NCI-H69 (cell line): Measurements from ENCODE around the gene SEMA7A.
"Not testable (repeated sequence)": the region's sequence is repeated elsewhere in the genome, so short reads cannot be mapped to it uniquely, and the experiment has no call there.

Source experiments
- DNase-seq: peaks from one replicate; lab custom pipeline; 2025; lab: John Stamatoyannopoulos, UW

SEMA7A gene

GRCh38 chr15:74399511-74400312 is 34.0 kb downstream of the SEMA7A start:
- DNase-seq: no peak

GRCh38 chr15:74399100-74399499 is 34.7 kb downstream of the SEMA7A start:
- no peak for DNase-seq

- DNase-seq: no peak
Measured at GRCh38 chr15:74398183-74398582, 35.6 kb downstream of the SEMA7A start.

DNA sequence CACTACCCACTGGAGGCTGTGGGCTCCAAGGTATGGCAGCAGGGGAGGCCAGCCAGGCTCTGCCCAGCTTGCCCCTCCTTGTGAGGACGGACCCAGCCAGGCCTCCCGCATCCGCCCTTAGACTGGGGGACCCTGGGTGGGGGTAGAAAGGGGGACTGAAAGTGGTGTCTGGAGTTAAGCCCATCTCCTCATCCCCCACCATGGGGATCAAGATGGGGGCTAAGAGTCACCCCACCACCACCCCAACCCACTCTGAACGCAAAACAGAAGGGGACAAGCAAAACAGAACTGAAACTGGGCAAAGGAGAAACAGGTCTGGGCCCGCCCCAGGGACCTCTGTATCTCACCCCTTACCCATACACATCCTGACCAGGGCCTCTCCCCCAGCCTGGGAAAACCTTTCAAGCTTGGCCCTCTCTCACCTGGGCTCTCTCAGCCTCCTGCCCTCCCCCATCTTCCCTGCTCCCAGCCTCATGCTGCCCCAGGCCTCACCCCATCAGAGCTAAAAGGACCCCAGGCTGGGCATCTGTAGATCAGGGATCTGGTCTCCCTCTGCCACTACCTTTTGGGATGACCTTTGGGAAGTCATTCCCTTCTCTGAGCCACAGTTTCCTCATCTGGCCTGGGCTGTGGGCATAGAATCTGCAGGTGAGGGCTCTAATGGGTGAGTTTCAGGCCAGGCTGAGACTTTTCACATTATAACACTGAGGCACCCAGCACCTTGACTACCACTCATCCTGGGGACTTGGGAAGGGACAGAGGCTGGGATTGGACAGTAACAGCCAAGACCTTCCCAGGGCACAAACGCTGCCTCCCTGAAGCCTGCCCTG is 36.3 kb downstream of the SEMA7A start:
- DNase-seq: no peak

DNA sequence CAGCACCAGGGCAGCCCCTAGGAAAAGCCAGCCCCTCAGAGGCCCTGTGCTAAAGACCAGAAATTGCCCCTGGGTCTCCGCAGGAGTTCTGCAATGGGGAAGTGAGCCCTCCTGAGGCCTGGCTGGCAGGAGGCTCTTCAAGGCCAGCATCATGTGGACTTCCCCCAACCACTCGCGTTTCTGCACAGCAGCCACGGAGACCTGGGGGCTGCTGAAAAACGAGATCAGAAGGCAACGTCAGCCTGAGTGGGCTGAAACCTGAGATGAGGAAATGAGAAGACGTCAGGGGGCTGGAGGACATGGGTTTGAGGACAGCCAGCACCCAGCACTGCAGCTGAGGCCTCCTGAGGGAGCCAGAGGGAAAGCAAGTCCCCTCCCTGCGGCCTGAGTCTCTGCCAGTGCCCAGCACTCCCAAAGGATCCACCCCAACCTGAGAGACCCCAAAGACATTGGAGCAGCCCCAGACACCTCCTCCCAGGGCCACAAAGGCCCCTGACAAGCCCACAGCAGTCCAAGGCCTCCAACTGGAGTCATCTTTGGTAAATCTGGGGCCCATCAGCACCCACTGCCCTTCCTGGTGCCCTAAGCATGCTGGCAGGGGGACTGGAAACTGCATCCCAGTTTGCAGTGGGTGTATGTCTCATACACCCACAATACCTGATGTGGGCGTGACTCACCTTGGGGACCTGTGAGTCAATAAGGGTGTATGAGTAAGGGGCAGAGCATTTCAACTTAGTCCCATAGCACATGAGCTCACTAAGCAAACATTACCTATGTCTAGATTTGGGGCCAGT is 37.1 kb downstream of the SEMA7A start:
- DNase-seq: peak; percentile 26

- DNase-seq: no peak
Measured at GRCh38 chr15:74396146-74396438, 37.7 kb downstream of the SEMA7A start.

DNA sequence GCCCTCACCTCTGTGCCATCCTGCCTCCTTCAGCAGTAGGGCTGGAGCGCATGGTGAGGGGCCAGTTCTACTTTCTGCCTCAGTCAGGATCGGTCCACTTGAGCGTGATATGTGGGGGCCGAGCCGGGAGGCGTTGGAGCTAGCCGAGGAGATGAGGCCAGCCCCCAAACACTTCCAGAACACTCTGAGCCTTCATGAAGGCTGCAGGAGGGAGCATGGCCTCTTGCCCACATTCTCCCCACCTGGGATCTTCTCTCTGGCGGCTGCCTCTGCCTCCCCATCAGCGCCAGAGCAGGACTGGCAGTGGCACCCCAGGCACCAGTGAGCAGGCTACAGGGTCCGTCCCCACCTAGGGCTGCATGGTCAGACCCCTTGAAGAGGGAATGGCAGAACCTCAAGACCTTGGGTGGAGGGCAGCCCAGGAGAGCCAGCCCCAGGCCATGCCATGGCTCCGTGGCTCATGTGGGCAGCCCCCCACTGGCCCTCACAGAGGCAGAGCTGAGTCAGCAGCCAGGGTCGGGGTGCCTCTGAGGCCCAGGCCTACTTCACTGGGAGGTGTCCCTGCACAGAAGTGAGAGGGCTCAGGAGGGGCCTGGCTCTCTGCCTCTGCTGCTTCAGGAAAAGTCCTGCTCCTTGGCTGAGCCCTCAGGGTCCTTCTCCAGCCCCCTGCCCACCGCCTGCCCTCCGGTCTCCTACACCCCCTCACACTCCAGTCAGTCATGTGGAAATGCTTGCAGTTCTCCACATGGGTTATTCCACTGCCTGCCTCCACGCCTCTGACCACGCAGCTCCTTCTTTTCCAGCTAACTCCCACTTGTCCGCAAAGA is 38.2 kb downstream of the SEMA7A start:
- no peak for DNase-seq

DNA sequence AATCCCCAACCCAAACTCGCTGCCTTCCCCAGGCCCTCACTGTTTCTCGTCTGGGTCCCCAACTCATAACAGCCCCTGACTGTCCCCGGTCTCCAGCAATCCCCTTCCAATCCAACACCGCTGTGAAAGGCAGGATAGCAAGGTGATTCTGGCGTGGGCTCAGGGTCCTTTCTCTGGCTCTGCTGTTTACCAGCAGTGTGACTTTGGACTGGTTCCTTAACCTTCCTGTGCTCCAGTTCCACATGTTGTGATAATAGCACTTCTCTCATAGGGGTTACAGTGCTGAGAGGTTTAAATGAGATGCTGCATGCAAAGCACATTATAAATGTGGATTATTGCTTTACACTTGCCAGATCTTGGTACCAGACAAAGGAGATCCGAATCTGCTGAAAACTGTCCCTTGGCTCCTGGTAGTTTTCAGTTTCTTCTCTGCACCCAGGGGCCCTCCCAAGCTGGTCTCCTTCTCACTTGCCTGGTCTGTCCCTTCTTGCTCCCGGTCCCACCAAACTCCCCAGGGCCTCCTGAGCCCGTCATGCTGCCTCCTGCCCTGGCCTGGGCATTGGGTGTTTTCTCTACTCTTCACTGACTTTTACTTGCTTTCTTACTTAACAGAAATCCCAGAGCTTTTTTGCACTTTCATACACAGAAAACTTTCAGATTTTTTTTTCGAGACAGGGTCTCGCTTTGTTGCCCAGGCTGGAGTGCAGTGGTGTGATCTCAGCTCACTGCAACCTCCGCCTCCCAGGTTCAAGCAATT is 39.5 kb downstream of the SEMA7A start:
- no peak for DNase-seq

GRCh38 chr15:74393423-74393822 is 40.3 kb downstream of the SEMA7A start:
- no peak for DNase-seq

GRCh38 chr15:74392902-74393301 is 40.9 kb downstream of the SEMA7A start:
- no peak for DNase-seq

DNA sequence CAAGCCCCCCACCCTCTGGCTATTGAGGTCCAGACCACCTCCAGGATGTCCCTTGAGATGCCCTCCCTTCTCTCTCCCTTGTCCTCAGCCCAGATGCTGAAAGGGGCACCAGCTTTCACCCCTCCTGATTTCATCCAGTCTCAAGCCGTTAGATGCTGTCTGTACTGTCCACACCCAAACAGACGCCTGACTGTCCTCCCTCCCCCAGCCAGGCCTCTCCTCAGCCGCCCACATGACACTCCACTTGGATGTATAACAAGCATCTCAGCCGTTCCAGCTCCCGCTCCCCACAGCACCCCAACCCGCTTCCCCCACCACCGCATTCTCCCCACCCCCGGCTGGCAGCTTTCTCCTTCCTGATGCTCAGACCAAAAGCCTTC is 41.3 kb downstream of the SEMA7A start:
- DNase-seq: no peak

DNA sequence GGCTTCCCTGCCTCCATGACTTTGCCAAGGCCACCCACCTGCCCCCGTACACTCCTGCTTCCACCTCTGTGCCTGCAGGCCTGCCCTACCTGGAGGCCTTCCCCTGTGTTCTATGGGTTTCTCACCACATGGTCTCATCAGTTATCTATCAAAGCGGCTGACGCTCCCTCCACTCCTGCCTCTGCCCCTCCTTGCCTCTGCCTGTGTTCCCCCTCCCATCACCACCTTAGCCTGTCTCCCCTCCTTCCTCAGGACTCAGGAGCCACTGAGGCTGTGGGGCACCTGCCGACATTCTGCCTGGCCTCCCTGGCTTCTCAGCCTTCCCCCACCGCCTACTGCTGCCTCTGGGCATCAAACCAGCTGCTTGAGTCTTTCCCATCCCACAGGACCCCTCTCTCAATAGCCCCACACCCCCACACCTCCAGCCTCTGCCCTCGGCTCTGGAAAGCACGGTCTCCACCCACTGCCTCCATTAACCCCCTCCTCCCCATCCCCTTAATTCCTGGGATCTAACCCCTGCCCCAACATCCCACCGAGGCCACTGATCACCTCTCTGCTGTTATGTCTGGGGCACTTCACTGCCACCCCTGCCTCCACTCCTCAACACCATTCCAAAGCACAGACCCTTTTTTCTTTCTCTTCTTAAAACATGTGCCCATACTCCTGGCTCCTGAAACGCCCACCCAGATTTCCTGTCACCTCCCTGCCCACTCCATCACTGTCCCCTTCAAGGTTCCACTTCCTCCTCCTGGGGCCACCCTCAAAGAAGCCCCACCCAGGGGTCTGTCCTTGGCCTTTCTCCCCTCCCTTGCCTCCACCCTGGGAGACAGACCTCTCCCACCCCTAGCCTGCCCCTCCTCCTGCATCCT is 41.9 kb downstream of the SEMA7A start:
- no peak for DNase-seq

- no peak for DNase-seq
Measured at GRCh38 chr15:74390647-74391288, 43.0 kb downstream of the SEMA7A start.

GRCh38 chr15:74390049-74390646 is 43.6 kb downstream of the SEMA7A start:
- not testable (repeated sequence) for DNase-seq

GRCh38 chr15:74389241-74390048 is 44.3 kb downstream of the SEMA7A start:
- peak; percentile 6 for DNase-seq

- no peak for DNase-seq
Measured at GRCh38 chr15:74388363-74388951, 45.3 kb downstream of the SEMA7A start.

DNA sequence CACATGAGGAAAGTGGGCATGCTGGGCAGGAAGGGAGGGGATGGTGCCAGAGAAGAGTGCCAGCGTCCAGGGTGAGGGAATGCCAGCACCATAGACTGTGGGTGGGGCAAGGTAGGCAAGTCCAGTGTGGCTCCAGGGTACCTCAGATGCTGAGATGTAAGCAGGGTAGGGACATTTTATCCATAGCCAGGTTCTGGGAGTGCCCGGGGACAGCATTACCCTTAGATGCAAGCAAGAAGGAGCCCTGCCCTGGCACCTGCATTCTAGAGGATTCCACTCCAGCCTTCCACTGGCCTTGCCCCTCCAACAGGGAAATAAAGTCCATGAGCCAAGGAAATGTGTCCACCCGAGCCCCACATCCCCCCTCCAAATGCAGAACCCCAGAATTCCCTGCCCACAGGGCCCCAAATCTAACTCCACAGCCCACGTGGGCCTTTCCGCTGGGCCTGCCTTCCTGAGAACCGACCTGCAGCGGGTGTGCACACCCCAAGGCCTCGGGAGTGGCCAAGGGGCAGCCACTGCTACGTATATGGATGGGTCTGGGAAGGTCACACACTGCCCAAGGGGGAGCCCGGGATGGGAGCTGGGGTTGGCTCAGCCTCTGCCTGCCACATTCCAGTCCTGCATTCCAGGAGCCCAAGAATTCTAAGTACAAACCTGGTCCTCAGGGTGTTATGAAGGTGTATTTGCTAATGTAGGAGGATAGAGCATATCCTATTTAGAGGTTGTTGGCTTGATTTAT is 46.0 kb downstream of the SEMA7A start:
- DNase-seq: no peak
